HG02870 (cell line): ENCODE measurements around the gene RBM4.
"Not testable (repeated sequence)": the region's sequence is repeated elsewhere in the genome, so short reads cannot be mapped to it uniquely, and the experiment has no call there.

Experiments used
- ATAC-seq: cut with Tn5 transposase; IDR thresholded peaks from one replicate; pipeline ENCODE4 v1.9.1; 2021; ENCODE audit warnings: mild to moderate bottlenecking, moderate library complexity; ENCODE audit not compliant: unreplicated experiment

RBM4 gene

DNA sequence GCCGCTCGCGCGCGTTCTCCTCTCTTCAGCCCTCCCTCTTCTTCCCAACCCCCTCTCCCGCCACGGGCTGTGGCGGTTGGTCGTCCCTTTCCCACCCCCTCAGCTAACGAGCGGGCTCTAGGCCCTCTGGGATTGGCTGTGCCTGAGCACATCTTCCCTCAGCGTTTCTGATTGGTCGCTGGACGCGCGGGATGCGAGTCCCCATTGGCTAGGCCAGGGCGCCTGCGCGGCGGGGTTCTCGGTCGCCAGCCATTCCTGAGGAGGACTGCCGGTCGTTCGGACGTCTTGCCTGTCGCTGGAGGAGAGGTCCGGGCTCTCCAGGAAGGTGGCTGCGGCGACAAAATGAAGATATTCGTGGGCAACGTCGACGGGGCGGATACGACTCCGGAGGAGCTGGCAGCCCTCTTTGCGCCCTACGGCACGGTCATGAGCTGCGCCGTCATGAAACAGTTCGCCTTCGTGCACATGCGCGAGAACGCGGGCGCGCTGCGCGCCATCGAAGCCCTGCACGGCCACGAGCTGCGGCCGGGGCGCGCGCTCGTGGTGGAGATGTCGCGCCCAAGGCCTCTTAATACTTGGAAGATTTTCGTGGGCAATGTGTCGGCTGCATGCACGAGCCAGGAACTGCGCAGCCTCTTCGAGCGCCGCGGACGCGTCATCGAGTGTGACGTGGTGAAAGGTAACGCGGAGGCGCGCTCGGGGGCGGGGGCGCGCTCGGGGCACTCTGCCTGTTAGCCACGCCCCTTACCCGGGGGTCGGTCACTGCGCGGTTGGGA is 21.9 kb upstream of the RBM4 start, which contains the start of gene RBM14:
TSS of gene RBM14 (plus strand) at position 252 of the 776 bp plus-strand sequence. CDS start at position 343, 91 bp downstream.
- ATAC-seq, result peak; percentile 87

DNA sequence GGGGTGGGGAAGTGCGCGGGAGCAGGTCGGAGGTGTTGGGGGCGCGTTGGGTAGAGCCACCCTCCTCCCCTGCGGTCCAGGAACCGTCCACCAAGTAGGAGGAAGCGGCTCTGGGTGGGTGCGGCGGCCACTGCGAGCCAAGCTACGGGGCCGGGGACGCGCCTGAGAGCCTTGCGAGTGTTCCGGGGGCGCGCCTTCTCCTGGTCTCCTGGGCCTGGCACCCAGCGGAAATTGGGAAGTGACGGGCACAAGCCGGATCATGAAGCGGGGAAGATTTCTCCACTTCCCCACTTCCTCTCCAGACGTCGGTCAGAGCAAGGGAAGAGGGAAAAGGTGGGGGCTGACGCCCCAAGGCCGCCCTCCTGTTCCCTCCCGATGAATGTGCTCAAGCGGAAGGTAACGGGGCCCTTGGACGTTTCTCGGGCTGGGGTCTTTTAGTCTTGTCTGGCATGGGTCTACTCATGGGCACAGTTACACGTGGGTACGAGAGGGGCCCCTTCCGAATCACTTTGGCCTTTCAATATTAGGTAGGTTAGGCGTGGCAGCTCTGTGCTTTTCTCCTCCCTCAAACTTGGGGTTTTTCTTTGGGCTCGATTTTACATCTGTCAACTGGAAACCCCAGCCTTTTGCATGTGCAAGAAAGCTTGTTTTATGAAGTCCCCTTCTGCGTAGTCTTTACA is 21.2 kb upstream of the RBM4 start:
- peak; percentile 2 for ATAC-seq

DNA sequence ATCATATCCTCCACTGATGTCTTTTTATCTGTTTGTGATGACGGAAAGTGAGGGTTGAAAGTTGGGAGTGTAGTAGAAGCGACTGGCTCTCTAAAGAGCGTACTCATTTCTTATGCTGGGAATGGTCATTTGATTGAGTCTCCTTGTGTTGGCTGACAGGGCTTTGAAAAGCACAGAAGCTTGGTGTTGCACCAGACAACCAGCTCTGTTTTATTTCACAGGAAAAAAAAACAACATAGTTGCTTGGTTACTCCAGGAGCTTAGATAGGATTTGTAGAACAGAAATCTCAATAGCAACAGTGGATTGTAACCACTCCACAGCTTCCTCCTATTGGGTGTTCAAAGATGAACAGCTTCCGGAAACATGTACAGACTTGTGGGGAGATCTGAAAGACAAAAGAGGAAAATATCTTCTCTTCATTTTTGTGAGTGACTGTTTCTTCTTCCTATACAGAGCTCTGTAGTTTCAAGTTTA is 19.4 kb upstream of the RBM4 start:
- no peak for ATAC-seq

DNA sequence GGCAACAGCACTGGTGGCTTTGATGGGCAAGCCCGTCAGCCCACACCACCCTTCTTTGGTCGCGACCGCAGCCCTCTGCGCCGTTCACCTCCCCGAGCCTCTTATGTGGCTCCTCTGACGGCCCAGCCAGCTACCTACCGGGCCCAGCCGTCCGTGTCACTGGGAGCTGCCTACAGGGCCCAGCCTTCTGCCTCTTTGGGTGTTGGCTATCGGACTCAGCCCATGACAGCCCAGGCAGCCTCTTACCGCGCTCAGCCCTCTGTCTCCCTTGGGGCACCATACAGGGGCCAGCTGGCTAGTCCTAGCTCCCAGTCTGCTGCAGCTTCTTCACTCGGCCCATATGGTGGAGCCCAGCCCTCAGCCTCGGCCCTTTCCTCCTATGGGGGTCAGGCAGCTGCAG is 14.1 kb upstream of the RBM4 start:
- ATAC-seq, result no peak

DNA sequence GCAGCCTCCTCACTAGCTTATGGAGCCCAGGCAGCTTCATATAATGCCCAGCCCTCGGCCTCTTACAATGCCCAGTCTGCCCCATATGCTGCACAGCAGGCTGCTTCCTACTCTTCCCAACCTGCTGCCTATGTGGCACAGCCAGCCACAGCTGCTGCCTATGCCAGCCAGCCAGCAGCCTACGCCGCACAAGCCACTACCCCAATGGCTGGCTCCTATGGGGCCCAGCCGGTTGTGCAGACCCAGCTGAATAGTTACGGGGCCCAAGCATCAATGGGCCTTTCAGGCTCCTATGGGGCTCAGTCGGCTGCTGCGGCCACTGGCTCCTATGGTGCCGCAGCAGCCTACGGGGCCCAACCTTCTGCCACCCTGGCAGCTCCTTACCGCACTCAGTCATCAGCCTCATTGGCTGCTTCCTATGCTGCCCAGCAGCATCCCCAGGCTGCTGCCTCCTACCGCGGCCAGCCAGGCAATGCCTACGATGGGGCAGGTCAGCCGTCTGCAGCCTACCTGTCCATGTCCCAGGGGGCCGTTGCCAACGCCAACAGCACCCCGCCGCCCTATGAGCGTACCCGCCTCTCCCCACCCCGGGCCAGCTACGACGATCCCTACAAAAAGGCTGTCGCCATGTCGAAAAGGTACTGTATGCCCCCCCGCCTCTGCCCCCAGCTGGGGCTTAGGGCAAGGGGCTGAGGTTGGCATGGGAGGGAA is 13.3 kb upstream of the RBM4 start:
- ATAC-seq, result no peak

DNA sequence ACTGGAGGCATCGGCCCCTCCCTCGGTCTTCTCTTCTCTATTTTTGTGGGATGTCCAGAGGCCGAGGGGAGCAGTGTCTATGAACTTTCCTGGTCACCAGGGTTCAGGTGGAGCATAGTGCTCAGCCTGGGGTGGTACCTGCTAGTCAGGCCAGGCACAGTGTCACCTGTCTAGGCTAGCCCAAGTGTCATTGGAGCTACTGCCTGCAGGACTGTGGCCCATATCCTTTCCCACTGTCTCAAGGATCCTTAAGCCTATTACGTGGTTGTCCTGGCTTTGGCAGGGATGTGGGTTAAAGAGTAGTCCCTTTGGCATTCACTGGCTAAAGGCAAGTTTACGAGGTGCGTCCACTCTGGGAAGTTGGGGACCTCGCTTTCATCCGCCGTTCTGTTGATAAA is 12.8 kb upstream of the RBM4 start:
- no peak for ATAC-seq

DNA sequence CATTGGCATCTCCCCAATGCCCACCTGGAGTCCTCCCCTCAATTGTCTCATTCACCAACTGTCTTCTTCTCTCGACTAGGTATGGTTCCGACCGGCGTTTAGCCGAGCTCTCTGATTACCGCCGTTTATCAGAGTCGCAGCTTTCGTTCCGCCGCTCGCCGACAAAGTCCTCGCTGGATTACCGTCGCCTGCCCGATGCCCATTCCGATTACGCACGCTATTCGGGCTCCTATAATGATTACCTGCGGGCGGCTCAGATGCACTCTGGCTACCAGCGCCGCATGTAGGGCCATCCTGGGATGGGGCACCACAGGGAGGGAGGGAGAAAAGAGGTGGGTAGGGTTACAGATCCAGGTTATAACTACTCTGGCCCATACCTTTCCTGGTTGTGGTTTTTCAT is 12.1 kb upstream of the RBM4 start:
- no peak for ATAC-seq

DNA sequence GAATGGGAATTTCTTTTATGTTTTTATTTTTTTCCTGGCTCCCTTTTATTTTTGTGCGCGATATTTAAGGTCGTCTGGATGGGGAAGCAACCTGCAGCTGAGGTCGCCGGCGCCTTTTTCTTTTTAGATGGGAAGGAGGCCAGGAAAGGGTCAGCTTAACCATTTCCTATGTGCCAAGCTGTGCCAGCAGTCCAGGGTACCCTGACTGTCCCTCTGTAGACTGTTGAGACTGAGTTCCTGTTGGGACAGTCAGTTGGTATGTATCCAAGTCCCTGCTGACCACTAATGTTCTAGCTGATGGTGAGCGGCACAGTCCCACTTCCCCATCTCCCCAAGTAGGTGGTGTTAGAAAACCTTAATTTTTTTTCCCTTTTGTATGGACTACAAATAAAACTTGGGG is 11.6 kb upstream of the RBM4 start:
- ATAC-seq, result no peak

DNA sequence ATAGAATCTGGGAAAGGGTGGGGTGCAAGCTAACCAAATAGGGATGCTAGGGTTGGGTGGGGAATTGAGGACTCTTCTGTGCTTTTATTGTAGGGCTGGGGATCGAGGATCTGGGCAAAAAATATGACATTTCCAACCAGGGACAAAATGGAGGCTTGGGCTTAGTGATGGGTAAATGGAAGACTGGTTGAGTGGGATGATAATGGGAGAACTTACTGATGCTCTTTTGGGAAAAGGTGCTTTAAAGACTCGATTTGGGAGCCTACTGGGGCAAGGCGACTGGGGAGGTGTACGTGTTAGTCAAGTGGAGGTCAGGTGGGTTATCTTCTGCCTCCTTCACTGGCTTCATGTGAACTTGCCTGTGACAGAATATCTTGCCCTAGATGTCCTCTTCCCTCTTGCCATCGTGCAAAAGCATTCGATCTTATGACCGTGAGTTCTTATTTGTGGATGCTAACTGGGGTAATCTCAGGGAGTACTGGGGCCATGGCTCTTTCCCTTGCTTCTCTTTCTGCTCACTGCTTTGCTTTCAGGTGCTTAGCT is 10.4 kb upstream of the RBM4 start:
- no peak for ATAC-seq

DNA sequence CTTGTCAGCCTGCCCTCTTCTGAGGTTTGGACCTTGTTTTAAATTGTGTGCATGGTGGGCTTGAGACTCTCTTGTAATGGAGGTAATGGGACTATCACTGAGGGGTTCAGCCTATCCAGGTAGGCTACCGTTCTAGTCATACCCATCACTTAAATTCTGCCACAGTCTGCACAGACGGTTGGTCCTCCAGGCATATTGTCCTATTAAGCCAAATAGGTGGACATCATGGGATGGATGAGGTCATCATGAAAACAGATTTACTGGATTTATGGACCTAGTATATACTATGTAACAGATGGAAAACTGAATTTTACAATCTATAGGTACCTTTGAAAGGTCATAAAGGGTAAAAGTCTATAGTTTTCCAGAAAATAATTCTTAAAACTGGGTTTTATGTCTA is 9.1 kb upstream of the RBM4 start:
- ATAC-seq, result no peak

DNA sequence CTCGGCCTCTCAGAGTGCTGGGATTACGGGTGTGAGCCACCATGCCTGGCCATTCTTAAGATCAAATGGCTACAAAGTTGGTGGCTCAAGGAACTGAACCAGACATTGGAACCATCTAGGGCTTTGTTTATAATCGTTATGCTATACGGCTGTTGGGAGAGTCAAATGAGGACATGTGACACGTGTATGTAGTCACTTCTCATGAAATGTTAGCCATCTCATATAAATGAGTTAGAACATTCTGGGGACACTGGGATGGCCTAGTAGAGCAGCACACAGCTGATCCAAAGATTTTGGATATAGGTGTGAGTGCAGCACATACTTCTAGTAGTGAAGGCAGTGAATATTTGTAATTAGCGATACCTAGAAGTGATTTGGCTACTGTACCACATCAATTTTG is 6.6 kb upstream of the RBM4 start:
- ATAC-seq, result no peak

DNA sequence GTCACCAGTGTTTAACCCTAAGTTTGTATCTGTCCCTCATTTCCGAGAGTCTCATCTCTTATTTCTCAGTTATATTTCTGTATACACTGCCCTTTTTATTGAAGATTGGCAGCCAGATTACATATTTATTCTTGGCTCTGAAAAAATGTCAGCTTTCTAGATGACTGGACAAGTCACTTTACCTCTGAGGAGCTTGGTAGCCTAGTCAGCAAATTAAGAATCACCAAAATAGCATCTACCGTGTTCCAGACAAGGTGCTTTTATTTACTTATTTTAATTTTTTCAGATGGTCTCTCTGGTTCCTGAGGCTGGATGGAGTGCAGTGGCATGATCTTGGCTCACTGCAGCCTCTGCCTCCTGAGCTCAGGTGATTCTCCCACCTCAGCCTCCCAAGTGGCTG is 5.6 kb upstream of the RBM4 start:
- ATAC-seq, result no peak

DNA sequence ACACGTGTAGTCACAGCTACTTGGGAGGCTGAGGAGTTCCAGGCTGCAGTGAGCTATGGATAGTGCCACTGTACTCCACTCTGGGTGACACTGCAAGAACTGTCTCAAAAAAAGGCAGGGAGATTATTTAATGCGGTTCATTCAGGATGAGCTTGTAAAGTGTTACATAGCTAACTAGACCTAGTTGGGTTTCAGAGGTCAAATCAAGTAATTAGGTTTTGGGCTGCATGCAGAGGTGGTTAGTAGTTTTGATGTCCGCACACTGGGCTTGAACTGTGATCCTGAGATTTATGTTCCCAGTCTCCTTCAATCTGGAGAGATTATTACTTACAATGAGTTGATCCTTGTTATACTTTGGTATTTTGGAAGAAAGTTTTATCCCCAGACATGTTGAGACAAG is 2.1 kb upstream of the RBM4 start:
- ATAC-seq, result no peak

DNA sequence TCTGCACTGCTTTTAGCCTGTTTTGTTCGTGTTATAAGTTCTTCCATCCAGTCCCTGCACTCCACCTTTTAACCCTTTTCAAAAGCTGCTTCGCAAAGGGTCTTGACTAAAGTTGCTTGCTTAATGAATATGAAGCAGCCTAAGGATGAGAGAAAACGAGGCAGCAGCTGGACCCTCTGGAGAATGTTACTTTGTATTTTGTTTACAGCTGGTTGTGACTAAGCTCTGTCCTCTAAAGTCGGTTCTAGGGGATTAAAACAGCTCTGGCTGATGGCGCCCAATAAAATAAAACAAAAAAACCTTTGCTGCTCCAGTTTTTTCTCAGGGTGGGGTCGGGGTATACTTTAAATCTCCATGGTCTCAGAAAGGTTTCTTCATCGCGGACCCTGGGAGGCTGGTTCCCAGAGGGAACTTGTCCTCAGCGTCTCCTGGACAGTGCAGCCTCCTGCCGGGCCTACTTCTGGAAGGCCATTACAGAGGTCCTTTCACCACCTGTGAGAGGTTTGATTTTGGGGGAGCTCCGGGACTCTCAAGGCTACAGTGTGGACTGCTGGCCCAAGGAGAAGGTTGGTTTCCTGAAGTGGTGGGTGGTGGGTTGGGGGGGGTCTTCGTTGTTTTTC is 836 bp upstream of the RBM4 start:
- no peak for ATAC-seq

DNA sequence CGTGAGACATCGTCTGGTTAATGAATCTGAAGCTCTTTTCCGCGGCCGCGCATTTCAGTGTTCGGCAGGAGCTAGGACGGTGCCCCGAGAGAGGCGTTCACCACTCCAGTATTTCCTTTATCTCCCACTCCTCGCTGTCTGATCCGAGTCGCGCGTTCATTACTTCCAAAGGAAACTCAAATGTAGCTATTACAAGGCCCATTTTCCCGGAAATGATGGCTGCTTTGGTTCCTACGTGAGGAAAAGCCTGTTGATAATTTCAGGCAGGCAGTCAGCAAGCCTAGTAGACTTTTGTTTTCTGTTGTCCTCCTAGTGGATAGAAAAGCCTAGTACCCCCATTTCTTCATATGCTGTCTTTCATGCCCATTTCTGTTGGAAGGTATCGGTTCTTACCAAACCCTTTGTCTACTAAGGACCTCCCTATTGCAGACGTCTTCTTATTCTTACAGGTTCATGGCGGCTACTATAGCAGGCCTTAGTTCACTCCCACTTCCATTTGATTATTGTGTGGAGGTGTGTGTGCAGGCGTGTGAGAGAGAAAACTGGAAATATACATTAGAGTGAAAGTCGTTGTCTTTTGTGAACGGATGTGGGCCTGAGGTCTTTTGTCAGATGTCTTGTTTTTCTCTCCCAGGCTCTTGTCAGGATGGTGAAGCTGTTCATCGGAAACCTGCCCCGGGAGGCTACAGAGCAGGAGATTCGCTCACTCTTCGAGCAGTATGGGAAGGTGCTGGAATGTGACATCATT is 737 bp downstream of the RBM4 start:
- ATAC-seq, result no peak

DNA sequence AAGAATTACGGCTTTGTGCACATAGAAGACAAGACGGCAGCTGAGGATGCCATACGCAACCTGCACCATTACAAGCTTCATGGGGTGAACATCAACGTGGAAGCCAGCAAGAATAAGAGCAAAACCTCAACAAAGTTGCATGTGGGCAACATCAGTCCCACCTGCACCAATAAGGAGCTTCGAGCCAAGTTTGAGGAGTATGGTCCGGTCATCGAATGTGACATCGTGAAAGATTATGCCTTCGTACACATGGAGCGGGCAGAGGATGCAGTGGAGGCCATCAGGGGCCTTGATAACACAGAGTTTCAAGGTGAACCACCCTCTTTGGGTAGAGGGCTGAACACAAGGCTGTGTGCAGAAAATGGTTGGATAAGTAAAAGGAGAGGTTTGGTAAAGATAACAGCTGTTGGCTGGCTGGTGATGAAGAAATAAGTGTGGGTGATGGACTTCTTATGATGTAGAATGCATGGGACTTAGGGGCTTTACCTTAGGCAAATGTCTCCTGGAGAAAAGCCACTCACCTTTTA is 1.4 kb downstream of the RBM4 start:
- not testable (repeated sequence) for ATAC-seq

DNA sequence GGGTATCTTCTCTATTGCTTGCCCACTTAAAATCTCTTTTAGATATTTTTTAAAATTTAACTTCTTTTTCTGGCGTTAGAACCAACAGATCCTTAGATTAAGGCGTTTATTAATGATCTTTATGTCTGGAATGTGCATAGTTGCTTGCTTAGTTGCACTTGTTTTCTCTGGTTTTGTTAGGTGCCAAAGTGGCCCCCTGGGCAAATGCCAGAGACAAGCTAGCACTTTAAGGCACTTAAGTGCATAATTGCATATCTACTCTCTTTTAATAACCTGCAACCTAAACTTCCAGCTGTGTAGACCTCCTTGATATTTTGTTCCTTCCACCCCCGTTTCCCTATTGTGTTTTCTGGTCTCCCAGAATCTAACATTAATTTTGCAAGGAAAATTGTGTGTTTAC is 3.3 kb downstream of the RBM4 start:
- ATAC-seq, result no peak

DNA sequence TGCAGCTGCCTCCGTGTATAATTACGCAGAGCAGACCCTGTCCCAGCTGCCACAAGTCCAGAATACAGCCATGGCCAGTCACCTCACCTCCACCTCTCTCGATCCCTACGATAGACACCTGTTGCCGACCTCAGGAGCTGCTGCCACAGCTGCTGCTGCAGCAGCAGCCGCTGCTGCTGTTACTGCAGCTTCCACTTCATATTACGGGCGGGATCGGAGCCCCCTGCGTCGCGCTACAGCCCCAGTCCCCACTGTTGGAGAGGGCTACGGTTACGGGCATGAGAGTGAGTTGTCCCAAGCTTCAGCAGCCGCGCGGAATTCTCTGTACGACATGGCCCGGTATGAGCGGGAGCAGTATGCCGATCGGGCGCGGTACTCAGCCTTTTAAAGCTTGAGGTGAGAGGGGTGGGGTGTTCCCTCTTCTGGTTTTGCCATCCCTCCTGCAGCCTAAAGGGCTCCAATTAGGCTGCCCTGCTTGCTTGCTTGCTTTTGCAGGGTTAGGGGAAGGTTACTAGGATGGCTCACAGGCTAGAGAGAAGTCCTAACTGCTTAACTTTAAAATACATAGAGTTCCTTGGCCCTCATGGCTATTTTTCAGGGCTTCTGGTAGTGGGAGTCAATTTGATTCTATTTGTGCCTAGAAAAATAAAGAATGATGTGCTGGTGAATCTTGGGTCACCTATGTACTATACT is 5.4 kb downstream of the RBM4 start:
- ATAC-seq, result no peak

DNA sequence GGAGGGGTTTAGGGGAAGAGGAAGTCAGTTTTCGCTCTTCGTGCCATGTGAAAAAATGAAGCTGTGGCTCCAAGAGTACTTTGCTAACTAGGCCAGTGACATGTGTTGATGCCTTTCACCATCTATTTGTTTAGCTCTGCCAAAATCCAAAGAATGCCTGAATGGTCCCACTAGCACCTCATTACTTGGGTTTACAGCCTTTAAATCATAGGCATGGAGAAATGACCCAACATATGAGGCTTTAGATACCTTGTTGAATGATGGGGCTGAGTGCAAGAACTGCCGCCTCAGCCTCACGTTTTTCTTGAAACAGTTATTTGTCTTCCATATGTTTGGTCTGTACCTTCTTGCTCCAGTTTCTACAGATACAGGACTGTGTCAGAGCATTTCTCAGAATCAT is 8.3 kb downstream of the RBM4 start:
- ATAC-seq, result no peak

DNA sequence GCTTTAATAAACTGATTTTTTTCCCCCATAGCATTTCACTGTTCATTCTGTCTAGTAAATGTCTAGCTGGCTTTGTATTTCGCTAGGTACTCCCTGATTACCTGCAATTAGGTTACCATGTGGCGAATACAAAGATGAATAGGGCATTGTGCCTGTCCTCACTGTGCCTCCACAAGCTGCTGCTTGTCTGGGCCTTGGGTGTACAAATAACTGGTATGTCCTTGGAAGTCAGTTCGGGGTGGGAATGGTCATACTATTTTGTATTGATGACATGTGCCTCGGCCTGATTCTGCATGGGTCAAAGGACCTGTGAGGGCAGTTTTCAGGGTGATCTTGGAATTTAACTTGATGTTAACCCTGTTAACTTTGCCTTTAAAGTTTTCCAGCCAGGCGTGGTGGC is 11.4 kb downstream of the RBM4 start:
- no peak for ATAC-seq
